NCI-H2196 (cell line): Measurements from ENCODE around the gene CLEC17A.
A peak's percentile ranks its signal among the peaks of the same experiment; 100 is the strongest.
"Not testable (repeated sequence)": the region's sequence is repeated elsewhere in the genome, so short reads cannot be mapped to it uniquely, and the experiment has no call there.

Experiments used
- DNase-seq: peaks from one replicate; lab custom pipeline; 2025; ENCODE audit not compliant: unreplicated experiment; lab: John Stamatoyannopoulos, UW

CLEC17A gene

DNA sequence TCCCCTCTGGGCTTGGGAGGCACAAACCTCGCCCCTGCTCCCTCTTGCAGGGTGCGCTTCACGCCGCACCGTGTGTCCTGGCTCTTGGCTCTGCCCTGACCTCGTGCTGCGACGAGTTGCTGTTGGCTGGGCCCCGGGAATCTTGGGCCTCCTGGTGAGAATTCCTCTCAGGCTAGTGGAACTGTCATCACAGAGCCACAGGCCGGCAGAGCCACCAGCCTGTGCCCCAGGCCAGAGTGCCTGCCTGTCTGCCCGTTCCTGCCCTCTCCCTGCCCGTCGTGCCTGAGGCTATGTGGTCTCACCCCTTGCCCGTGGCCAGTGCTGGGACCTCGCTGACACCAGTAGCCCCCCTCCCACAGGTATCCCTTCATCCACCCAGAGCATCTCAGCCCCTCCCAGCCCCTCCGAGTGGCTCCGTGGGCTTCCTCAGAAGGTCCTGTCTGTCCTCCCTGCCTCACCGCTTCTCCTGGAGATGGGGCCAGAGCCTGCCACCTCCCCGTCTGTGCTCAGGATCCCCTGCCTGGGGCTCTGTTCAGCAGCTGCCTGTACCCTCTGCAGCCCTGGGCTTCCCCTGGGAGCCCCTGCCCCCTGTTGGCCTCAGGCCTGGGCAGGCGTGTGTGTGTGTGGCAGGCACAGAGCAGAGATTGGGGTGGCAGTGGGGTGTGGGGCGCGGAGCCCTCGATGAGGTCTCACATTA is 24.4 kb upstream of the CLEC17A start:
- DNase-seq: no peak

DNA sequence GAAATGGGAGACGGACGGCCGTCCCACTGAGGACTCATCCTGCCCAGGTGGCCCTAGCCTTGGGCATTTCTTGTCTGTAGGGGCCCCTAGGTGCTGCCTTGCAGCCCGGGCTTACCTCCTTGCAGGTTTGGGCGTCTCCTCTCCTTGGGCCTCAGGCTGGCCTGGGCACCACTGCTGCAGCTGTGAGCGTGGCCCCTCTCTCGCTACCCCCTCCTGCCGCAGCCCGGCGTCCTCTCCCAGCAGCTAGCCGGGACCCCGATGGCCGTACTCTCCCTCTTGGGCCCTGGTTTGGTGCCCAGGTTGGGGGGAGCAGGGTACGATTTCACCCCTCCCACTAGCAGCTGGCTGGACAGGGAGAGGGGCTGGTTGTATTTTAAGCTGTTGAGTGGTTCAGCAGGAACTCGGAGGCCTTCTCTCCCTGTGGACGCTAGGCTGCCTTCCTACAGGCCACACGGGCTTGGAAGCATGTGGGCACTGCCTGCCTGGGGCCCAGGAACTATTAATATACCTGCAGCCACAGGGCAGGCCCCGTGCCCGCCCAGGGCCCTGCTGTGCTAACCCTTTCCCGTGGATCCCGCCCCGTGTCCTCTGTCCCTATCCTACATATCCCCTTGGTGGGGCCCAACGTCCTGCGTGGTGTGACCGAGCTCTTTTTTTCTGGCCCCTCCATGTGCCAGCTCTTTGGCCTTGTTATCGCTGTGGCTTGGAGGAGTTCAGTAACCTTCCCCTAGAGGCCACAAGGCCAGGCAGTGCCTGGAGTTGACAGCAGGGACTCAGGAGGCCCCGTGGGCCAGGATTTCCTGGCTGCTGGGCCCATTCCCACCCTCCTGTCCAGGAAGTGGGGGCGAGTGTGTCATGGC is 22.7 kb upstream of the CLEC17A start:
- DNase-seq: no peak

DNA sequence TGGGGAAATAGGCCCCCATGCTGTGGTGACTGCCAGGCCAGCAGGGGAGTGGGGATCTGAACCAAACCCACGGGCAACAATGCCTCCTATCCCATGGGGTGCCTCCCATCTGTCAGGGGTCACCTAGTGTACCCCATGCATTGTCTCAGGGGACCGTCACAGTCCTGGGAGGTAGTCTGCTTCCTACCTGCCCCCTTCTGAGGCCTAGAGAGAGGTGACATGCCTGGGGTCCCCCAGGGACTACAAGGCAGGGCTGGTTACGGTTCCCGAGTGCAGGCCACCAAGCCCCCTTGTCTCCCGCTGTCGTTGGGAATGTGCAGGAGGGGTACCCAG is 22.1 kb upstream of the CLEC17A start:
- DNase-seq: no peak

DNA sequence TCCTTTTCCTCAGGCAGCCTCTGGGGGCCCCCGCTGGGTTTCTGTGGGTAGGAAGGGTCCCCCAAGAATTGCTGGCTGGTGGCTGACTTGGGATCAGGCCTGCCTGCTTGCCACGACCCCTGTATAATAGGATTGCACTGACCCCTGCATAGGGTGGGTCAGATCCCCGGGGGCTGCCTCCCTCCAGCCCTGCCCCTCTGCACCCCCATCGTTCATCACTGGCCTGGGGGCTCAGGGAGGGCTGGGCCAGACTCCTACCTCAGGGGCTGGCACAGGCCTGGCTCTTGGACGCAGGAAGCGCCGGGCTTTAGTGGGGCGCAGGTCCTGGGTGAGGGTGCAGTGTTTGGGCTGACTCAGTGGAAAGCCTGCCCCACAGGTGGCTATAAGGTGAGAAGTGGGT is 21.6 kb upstream of the CLEC17A start:
- DNase-seq: no peak

DNA sequence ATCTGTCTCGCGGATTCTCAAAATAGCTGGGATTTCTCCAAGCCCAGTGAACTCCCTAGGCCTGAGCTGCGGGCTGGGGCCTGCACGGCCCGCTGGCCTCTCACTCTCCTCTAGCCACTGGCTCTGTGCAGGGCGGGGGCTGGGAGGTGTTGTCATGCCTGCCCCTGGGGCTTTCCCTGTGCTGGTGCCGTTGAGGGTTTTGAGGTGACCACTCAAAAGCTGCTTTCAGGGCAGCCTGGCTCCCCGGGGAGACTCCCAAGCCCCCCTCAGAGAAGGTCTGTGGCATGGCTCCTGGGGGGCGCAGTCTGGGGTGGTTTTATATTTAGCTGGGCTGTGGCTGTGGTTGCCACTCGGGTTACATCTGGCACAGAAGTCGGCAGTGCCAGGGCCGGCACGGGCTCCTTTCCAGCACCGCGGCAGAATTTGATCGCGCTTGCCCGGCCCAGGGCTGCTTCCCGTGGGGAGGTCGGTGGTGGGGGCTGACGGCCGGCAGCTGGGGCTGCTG is 21.0 kb upstream of the CLEC17A start:
- peak; percentile 75 for DNase-seq

DNA sequence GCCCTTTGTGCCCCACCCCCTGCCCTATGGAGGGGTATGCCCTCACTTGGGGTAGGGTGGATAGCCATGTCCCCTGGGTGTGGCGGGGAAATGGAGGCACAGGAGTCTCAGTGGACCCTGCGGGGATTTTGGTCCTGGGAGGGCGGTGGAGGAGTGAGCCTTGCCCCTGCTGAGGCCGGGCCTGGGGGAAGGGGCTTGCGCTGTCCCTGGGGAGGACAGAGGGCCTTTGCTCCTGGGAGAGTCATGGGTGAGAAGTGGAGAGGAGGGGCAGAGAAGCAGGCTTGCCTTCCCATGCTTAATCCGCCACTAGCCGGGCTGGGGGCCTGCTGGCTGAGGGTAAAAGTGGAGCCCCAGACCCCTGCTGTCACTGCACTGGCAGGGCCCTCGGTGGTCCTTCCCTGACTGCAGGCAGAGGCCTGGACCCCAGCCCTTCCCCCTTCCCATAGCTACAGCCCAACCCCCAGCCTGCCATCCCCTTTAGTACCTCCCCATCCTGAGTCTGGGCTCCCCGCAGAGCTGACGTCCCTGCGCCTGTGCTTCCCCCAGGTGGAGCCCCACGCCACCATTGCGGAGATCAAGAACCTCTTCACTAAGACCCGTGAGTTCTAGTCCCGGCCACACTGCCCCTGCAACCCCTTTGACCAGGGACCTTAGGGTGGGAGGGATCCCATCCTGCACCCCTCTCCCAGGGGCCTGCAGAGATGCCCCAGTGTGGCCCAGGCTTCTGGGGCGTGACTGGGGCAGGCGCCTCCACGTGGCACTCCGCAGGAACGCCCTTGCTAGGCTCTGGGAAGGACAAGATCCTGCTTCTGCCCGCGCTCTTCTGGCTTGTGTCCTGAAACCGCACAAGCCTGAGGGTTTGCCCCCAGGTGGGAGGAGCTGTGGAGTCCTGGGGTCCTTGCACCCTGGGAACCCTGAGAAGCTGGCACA is 20.0 kb upstream of the CLEC17A start:
- DNase-seq: no peak

DNA sequence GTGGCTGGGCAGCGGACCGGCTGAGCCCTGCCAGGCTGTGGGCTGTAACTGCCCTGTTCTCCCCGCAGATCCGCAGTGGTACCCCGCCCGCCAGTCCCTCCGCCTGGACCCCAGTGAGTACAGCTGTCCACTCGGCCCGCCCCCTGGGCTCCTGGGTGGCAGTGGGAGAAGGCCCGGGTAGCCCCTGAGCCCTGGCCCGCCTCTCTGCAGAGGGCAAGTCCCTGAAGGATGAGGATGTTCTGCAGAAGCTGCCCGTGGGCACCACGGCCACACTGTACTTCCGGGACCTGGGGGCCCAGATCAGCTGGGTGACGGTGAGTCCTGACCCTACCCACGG is 19.3 kb upstream of the CLEC17A start:
- no peak for DNase-seq

DNA sequence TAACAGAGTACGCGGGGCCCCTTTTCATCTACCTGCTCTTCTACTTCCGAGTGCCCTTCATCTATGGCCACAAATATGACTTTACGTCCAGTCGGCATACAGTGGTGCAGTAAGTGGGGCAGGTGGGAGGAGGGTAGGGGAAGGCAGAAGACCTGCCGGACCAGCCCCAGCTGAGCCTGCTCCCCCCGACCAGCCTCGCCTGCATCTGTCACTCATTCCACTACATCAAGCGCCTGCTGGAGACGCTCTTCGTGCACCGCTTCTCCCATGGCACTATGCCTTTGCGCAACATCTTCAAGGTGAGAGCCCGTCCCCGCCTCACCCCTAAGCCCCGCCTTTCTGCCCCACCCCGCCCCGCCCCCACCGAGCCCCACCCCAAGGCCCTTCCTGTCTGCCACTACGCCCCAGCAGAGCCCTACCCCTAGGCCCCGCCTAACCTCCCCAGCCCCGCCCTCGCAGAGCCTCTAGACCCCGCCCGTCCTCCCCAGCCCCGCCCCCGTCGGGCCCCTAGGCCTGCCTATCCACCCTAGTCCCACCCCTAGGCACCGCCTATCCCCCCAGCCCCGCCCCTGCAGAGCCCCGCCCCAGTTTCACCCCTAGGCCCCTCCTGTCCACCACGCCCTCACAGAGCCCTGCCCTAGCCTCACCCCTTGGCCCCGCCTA is 18.8 kb upstream of the CLEC17A start:
- DNase-seq: no peak

DNA sequence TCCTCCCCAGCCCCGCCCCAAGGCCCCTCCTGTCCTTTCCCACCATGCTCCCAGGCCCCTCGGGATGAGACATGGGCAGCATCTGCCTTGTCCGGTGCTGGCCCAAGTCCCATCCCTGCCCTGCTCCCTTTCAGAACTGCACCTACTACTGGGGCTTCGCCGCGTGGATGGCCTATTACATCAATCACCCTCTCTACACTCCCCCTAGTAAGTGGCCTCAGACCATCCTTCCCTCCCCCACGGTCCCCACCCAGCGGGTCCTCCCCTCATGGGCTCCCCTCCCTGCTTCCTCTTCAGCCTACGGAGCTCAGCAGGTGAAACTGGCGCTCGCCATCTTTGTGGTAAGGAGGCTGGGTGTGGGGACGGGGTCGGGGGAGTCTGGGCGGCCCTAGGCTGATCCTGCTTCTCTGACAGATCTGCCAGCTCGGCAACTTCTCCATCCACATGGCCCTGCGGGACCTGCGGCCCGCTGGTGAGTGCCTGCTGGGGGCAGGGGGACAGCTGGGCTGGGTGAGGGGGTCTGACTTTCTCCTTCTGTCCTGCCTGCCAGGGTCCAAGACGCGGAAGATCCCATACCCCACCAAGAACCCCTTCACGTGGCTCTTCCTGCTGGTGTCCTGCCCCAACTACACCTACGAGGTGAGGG is 18.1 kb upstream of the CLEC17A start:
- DNase-seq: not testable (repeated sequence)

DNA sequence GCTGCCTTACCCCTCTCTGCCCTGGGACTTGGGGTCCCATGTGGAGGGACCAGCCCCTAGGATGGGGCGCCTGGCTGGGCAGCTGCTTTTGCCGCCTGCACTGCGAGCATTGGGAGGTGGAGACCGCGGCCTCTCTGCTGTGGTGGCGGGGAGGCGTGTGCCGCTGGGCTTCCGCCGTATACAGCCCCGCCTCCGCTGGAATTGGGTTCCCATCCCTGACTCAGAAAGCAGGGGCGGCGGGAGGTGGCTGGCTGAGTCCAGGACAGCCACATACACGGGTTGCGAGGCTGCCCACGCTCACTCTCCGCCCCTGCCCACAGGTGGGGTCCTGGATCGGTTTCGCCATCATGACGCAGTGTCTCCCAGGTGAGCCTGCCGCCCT is 17.6 kb upstream of the CLEC17A start:
- no peak for DNase-seq

DNA sequence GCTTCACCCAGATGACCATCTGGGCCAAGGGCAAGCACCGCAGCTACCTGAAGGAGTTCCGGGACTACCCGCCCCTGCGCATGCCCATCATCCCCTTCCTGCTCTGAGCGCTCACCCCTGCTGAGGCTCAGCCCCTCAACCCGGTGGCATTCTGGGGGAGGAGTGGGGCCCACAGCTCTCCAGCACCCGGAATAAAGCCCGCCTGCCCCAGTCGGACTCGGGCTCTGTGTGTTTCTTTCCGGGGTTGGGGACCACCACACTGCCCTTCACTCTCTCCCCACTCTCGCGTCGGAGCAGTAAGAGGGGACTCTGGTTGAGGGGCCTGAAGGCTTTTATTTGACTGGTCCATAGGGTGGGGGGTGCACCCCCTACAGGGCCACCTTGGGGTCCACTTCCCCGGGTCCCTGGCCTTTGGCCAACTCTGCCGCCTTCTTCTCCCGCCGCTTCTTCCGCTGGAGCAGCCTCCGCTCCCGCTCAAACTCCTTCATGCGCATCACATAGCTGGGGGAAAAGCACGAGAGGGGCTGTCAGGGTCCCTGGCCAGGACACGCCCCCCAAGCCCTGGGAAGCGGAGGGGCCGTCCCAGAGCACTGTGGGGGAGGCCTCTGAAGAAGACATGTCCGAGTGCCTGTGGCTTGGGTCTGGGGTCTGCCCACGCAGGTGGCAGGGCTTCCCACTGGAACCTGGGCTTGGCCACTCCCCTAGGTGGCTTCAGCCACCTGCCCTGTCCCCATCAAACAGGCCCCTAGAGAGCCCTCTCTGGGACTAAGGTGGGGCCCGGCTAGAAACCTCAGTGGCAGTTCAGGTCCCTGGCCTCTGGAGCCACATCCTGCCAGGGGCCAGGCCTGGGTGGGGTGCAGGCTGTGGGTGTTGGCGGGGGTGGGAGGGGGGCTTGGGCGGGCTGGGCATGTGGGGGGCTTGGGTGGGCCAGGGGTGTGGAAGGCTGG is 16.8 kb upstream of the CLEC17A start:
- no peak for DNase-seq

DNA sequence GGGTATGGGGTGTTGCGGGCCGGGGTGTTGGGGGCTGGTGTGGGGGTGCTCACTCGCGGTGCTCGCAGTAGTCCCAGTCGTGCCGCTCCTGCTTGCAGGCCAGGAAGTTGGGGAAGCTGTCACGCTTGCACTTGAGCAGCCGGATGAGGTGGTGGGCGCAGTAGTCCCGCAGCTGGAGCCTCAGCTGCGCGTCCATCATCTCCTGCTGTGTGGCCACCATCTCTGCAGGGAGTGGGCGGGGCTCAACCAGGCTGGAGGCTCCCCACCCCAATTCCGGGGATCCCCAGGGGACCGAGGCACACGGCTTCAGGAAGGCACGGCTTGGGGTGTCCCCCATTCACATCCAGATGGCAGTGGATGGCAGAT is 16.2 kb upstream of the CLEC17A start:
- no peak for DNase-seq

DNA sequence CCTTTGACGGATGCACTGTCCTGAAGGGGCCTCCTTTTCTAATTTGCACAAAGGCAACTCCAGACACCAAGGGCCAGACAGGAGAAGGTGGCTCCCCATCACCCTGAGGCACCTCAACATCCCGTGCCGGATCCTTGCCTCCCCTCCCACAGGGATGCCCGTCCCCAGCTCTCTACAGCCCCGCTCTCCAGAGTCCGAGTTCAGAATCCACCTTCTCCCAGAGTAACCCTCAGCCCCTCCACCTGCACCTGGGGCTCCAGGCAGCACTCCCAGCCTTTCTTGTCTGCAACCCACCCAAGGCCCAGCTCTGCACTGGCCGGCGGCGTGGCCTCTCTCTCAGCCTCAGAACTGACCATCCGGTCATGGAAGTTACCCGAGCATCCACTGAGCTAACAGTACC is 15.8 kb upstream of the CLEC17A start:
- DNase-seq: no peak

DNA sequence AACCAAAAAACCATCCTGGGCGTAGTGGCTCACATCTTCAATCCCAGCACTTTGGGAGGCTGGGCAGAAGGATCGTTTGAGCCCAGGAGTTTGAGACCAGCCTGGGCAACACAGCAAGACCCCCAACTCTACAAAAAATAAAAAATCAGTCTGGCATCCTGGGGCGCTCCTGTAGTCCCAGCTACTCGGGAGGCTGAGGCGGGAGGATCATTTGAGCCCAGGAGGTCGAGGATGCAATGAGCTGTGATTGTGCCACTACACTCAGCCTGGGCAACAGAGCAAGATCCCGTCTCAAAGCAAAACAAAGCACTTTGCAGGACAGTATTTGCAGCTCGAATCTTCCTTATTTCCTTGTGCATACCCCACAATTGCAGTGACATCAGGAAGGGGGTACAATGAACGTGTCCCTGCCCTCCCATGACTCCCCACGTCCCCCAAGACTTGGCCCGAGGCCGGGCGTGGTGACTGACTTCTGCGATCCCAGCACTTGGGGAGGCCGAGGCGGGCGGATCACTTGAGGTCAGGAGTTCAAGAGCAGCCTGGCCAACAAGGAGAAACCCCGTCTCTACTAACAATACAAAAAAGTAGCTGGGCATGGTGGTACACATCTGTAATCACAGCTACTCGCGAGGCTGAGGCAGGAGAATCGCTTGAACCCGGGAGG is 11.9 kb upstream of the CLEC17A start:
- DNase-seq: no peak

DNA sequence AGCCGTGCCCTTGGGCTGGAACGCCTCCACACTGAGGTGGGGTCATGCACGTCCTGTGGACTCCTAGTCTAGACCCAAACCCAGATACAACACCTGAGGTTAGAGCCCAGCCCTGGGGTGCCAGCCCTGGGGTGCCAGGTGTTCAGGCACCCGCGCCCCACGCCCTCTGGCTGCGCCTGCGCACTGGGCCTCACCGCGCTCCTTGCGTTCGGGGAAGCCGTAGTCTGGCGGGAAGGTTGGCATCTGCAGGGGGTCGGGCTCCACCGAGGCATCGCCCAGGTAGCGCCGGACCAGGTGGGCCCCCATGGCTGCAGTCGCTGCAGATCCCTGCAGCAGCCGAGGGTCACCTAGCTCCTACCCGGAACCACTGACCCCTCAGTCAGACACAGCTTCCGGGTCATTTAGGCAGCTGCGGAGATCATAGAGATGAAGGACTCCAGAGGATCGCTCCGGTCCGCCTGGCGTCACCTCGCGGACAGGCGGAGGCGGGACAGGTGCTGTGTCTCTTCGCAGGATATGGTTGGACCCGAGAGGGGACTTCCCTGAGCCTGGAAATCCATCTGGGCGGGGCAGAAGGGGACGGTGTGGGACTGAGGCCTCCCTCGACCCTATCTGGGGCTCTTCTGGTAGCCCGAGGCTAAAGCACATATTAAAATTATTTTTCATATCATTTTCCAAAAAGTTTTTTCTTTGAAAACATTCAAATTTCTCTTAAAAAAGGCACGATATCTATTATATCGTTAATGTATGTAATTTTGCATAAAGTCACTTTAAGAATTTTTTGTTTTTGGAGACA is 11.0 kb upstream of the CLEC17A start, which contains the start of gene NDUFB7:
Gene NDUFB7, minus strand, starts transcription at position 372 of the 796 bp plus-strand sequence. Its CDS starts 66 bp downstream, at position 306.
- DNase-seq: peak; percentile 94

DNA sequence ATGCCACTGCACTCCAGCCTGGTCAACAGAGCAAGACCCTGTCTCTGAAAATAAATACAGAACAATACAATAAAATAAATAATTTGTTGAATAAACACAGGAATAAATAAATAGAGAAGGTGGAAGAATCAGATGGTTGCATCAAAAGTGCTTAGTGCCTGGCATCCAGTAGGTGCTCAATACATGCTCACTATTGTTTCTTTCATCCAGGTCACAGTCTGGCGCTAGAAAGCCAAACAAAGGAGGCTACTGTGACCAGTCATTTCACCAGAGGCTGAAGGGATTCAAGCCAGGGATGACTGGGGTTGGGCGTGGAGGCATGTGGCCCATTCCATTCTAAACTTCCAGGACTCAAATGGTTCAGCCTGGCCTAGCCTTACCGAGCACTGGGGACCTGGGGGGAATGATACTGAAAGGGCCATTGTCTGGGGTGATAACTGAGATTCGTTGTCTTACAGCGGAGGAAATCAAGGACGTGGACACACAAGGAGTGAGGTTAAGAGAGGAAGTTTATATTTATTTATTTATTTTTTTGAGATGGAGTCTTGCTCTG is 7.4 kb upstream of the CLEC17A start:
- DNase-seq: no peak

DNA sequence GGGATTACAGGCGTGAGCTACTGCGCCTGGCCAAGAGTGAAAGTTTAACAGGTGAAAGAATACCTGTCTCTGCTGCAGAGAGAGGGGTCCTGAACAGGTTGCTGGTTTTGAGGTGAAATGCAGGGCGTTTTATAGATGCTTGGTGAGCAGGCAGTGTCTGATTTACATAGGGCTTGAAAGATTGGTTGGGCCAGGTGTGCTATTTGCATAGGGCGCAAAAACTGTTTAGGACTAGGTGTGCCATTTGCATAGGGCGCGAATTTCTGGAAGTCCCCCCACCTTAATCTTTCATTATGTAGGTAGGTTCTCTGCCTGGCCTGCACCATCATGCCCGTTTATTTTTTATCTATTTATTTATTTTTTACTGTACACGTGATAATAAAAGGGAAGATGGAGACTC is 6.5 kb upstream of the CLEC17A start:
- no peak for DNase-seq

DNA sequence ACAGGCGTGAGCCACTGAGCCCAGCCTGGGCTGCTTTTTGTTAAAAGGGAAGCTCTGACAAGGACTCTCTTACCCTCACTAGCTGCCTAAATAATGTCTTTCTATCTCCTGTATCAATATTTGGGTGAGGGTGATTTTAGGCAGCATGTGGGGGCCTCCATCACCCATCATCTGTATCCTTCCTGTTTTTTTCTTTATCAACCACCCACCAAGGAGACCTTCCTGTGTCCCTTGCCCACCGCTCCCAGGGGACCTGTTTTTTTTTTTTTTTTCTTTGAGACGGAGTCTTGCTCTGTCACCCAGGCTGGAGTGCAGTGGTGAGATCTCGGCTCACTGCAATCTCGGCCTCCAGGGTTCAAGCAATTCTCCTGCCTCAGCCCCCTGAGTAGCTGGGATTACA is 5.6 kb upstream of the CLEC17A start:
- DNase-seq: no peak
